ENCODE measurements around the gene CSDE1.

GRCh38 chr1:114770989-114771388 lies 13.2 kb upstream of the CSDE1 start:
- TF ChIP-seq CTCF (IDR thresholded peaks at IDR 0.05; ENCODE audit: low read depth, low read length) (no peak), MYC (IDR thresholded peaks at IDR 0.05; ENCODE audit: low read depth, low read length) (no peak), POLR2A (IDR thresholded peaks at IDR 0.05; ENCODE audit: extremely low read depth, insufficient read length) (no peak), MAX (IDR thresholded peaks at IDR 0.05; ENCODE audit: low read depth, low read length) (no peak)

Measured in NB4 (cell line).